Breast epithelium (tissue), 3 donors: ENCODE results near the gene NRXN3.

Experiments
- CTCF ChIP-seq, 3 donors: fragments of 450-650 bp; IDR thresholded peaks; one replicate each; pipeline ENCODE4 v1.5.1; 2016 to 2017; ENCODE audit warnings: antibody characterized with exemption in 3 of 3, mild to moderate bottlenecking in 3 of 3, moderate library complexity in 3 of 3
- POLR2A ChIP-seq: fragments of 450-650 bp; IDR thresholded peaks from one replicate; pipeline ENCODE4 v1.6.1; 2016; ENCODE audit warnings: antibody characterized with exemption, mild to moderate bottlenecking, moderate library complexity
- POLR2AphosphoS5 ChIP-seq, 3 donors: sonication (generic); formaldehyde crosslinking; IDR thresholded peaks; one replicate each; pipeline ENCODE4 v1.6.1; 2017; ENCODE audit warnings: antibody characterized with exemption in 3 of 3

DNA sequence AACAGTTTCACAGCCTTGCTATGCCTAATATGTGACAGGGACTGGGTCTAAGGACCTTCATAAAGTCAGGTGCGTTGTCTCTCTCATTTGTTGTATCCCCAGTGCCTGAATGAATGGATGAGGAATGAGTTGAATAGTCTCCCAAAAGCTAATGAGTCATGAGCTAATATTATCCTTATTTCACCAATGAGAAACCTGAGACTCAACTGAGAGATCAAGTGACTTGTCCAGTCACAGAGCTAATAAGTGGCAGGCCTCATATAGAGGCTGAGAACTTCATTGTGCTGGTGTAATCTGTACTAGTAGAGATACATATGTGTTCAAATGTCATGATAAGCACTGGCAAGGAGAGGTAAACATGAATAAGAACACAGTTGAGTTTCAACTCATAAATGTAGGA, 612.4 kb downstream of the NRXN3 start:
- TF ChIP-seq POLR2A, result no peak
- no peak for TF ChIP-seq CTCF (IDR thresholded peaks at IDR 0.05)
- no peak for TF ChIP-seq POLR2AphosphoS5 (IDR thresholded peaks at IDR 0.05)
